SK-N-SH (cell line): Measurements from ENCODE around the gene E4F1. TPM values are rescaled to one million over a fixed set of nuclear protein-coding genes. Genes with fewer than 3 reads are reported as not detected.

Experiments
- CTCF ChIA-PET: fragments of 300-600, 350-600 bp; formaldehyde crosslinking; extraction: SDS; loops from one replicate; lab custom pipeline; 2021; lab: Yijun Ruan, JAX
- POLR2A ChIA-PET: fragments of 350-600 bp; sonication (Branson Sonifier 250); formaldehyde crosslinking; extraction: SDS; loops from one replicate; lab custom pipeline; 2020; ENCODE audit warnings: antibody characterized with exemption, inconsistent platforms; lab: Yijun Ruan, JAX
- DNase-seq: peaks from one replicate; pipeline ENCODE4 v3.0.0; 2012
- H2AFZ ChIP-seq: fragments of 200-600 bp; sonication (generic); 2 replicates; pipeline ENCODE4 v1.8.1; 2016; ENCODE audit warnings: antibody characterized with exemption, mild to moderate bottlenecking, low read depth
- H3F3A ChIP-seq: fragments of 200-600 bp; sonication (generic); replicated peaks from 2 replicates; pipeline ENCODE3; 2016; ENCODE audit warnings: antibody characterized with exemption, mild to moderate bottlenecking; ENCODE audit not compliant: insufficient read depth
- H3K27ac ChIP-seq, 2 experiments: fragments of 200-500 bp in 1 of 2; fragments of 200-600 bp in 1 of 2; sonication (Bioruptor generic) in 1 of 2; sonication (generic), shearing (Covaris generic) in 1 of 2; 2 replicates each; pipeline versions ENCODE4 v1.5.1 to v1.6.1; 2014 to 2016; ENCODE audit warnings: low read depth in 2 of 2, inconsistent platforms in 1 of 2, low read length in 1 of 2, mild to moderate bottlenecking in 1 of 2, mixed read lengths in 1 of 2
- H3K27me3 ChIP-seq: fragments of 200-600 bp; sonication (generic), shearing (Covaris generic); 2 replicates; pipeline ENCODE4 v1.6.1; 2016; ENCODE audit warnings: mixed run types; ENCODE audit not compliant: insufficient read depth
- H3K36me3 ChIP-seq, 2 experiments: fragments of 200-500 bp in 1 of 2; fragments of 200-600 bp in 1 of 2; sonication (Bioruptor generic) in 1 of 2; sonication (generic) in 1 of 2; replicated peaks in 1 of 2; 2 replicates each; pipeline versions ENCODE3 to v1.5.1; 2014 to 2016; ENCODE audit warnings: low read length in 1 of 2, mild to moderate bottlenecking in 1 of 2; ENCODE audit not compliant: insufficient read depth in 2 of 2, control insufficient read depth in 1 of 2
- H3K4me1 ChIP-seq, 2 experiments: fragments of 200-500 bp in 1 of 2; fragments of 200-600 bp in 1 of 2; sonication (Bioruptor generic) in 1 of 2; sonication (generic), shearing (Covaris generic) in 1 of 2; 2 replicates each; pipeline versions ENCODE4 v1.5.1 to v1.6.1; 2014 to 2016; ENCODE audit warnings: low read depth in 1 of 2, low read length in 1 of 2, mixed run types in 1 of 2; ENCODE audit not compliant: insufficient read depth in 2 of 2, control insufficient read depth in 1 of 2
- H3K4me2 ChIP-seq: fragments of 200-600 bp; sonication (generic), shearing (Covaris generic); 2 replicates; pipeline ENCODE4 v1.6.1; 2017; ENCODE audit warnings: mixed run types
- H3K4me3 ChIP-seq, 2 experiments: fragments of 200-500 bp in 1 of 2; fragments of 200-600 bp in 1 of 2; sonication (Bioruptor generic) in 1 of 2; sonication (generic), shearing (Covaris generic) in 1 of 2; 2 replicates each; pipeline versions ENCODE4 v1.5.1 to v1.8.1; 2014 to 2016; ENCODE audit warnings: low read depth in 2 of 2, inconsistent platforms in 1 of 2, low read length in 1 of 2, mild to moderate bottlenecking in 1 of 2, mixed read lengths in 1 of 2, moderate library complexity in 1 of 2
- H3K79me2 ChIP-seq: fragments of 200-600 bp; sonication (generic); 2 replicates; pipeline ENCODE4 v1.8.1; 2017; ENCODE audit warnings: mild to moderate bottlenecking; ENCODE audit not compliant: insufficient read depth
- H3K9ac ChIP-seq: fragments of 200-600 bp; sonication (generic); 2 replicates; pipeline ENCODE4 v1.6.1; 2017; ENCODE audit warnings: mixed run types
- H3K9me2 ChIP-seq: fragments of 200-600 bp; sonication (generic); 2 replicates; pipeline ENCODE4 v1.6.1; 2017; ENCODE audit warnings: mixed run types
- H3K9me3 ChIP-seq: fragments of 200-600 bp; sonication (generic); 2 replicates; pipeline ENCODE4 v1.6.1; 2017; ENCODE audit warnings: mixed run types, mild to moderate bottlenecking, moderate library complexity
- H4K20me1 ChIP-seq: fragments of 200-600 bp; sonication (generic); 2 replicates; pipeline ENCODE4 v1.6.1; 2017; ENCODE audit warnings: mild to moderate bottlenecking, mixed run types; ENCODE audit not compliant: insufficient read depth
- ELF1 ChIP-seq: IDR thresholded peaks from 2 replicates; pipeline ENCODE4 v1.4.0; 2012
- EZH2phosphoT487 ChIP-seq: fragments of 200-600 bp; sonication (generic); IDR thresholded peaks from 2 replicates; pipeline ENCODE4 v1.6.1; 2017; ENCODE audit warnings: low read depth, mixed run types, mild to moderate bottlenecking, antibody characterized with exemption, moderate library complexity, borderline replicate concordance
- FOXJ3 ChIP-seq: sonication (generic); formaldehyde crosslinking; IDR thresholded peaks from 2 replicates; pipeline ENCODE4 v1.5.1; 2020; ENCODE audit warnings: mild to moderate bottlenecking, missing genetic modification reagents
- JUND ChIP-seq: IDR thresholded peaks from 2 replicates; pipeline ENCODE4 v1.4.0; 2012
- MEF2A ChIP-seq: IDR thresholded peaks from 2 replicates; pipeline ENCODE4 v1.4.0; 2012; ENCODE audit warnings: low read depth, borderline replicate concordance
- NFIC ChIP-seq: IDR thresholded peaks from 2 replicates; pipeline ENCODE4 v1.4.0; 2012; ENCODE audit warnings: borderline replicate concordance
- POLR2AphosphoS5 ChIP-seq: IDR thresholded peaks from 2 replicates; pipeline ENCODE4 v1.6.1; 2012; ENCODE audit warnings: low read depth, low read length
- RAD21 ChIP-seq: IDR thresholded peaks from 2 replicates; pipeline ENCODE4 v1.6.1; 2012; ENCODE audit warnings: mild to moderate bottlenecking, low read length
- RCOR1 ChIP-seq: fragments of 150-350 bp; IDR thresholded peaks from 2 replicates; pipeline ENCODE4 v1.6.1; 2017; ENCODE audit warnings: antibody characterized with exemption, low read length
- RFX5 ChIP-seq: IDR thresholded peaks from 2 replicates; pipeline ENCODE4 v1.6.1; 2012; ENCODE audit warnings: mild to moderate bottlenecking, improper control_type of control experiment, low read length
- TAF1 ChIP-seq: IDR thresholded peaks from 2 replicates; pipeline ENCODE4 v1.6.1; 2012; ENCODE audit warnings: low read depth, mild to moderate bottlenecking, low read length, moderate library complexity, borderline replicate concordance
- TCF12 ChIP-seq: IDR thresholded peaks from 2 replicates; pipeline ENCODE4 v1.4.0; 2012
- WGBS: methylation state at CpG from one replicate; pipeline ENCODE4 v1.1.6; 2017; ENCODE audit warnings: low lambda C conversion rate; 5-methylcytosine and 5-hydroxymethylcytosine counted together
- polyA plus RNA-seq, 3 experiments: library from polyadenylated mRNA; depleted of rRNA; stranded (reverse); fragments of >200 nt; gene quantifications; 2 replicates each; pipeline ENCODE4 v1.2.3, GENCODE V29; 2012
- TF ChIP-seq, protein P1 (sequence below): IDR thresholded peaks from 2 replicates; pipeline ENCODE4 v1.6.1; 2012; ENCODE audit warnings: mild to moderate bottlenecking, low read depth, low read length, moderate library complexity
- TF ChIP-seq, protein P2 (sequence below): IDR thresholded peaks from 2 replicates; pipeline ENCODE4; 2012
- TF ChIP-seq, protein P3 (sequence below): fragments of 200-600 bp; sonication (generic); IDR thresholded peaks from 2 replicates; pipeline ENCODE4 v1.6.1; 2017; ENCODE audit warnings: antibody characterized with exemption, mild to moderate bottlenecking, moderate library complexity
- TF ChIP-seq, protein P4 (sequence below): IDR thresholded peaks from 2 replicates; pipeline ENCODE4 v1.4.0; 2012; ENCODE audit warnings: low read depth

Gene E4F1
- polyA plus RNA-seq, 1 of the 3 experiments (the other 2 are of a cell fraction) = 33.0 TPM

DNA sequence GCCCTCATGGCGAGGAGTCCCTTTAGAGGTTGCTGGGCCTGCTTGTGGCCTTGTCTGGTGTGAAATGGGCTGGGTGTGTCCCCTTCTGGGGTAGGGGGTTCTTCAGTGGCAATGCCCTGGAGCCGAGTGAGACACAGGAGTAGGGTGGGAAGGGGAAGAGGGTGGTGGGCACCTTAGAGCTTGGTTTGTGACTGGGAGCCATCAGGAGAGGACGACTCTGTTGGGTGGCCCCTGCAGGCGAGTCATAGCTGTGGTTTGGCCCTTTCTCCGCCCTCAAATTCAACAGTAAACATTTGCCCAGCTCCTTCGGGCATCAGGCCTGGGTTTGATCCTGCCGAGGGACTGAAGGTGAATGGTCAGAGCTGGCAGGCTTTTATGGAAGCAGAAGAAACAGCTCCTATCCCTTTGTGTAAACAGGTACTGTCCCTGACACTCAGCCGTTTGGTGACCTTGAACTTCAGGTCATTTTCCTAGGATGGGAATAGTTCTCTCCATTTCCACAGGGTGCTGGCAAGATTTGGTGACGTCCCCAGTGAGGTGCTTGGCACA, 2.9 kb downstream of the E4F1 start:
- Histone ChIP-seq H3K4me3 (no peak overlapping the region), H2AFZ (no peak overlapping the region), H3K36me3 (peaks cover 0 to 29% of the 10 kb centered on the region in 2 experiments), H3K27me3 (no peaks in the 10 kb centered on the region), H3K9ac (no peak overlapping the region), H3K4me1 (peaks cover 0 to 4% of the 10 kb centered on the region in 2 experiments; a peak in 1 of 4 replicates), H3K4me2 (0 out of 2 replicates have a peak overlapping the region, but pooled peaks have one; percentile 7), H3K9me2 (no peaks in the 10 kb centered on the region), H3K9me3 (no peaks in the 10 kb centered on the region), H3F3A (no peaks in the 10 kb centered on the region), H3K27ac (no peak overlapping the region), H3K79me2 (peaks cover 51% of the 10 kb centered on the region), H4K20me1 (peaks cover 30% of the 10 kb centered on the region)
- CTCF ChIA-PET = interaction anchor here (1.4 kb wide), 1 partner anchor 31 kb away, joined by 3 read pairs; no protein-coding TSS in a partner anchor
- POLR2A ChIA-PET = interaction anchor here (0.8 to 1.1 kb wide), 2 partner anchors 25 to 71 kb away, joined by 3 read pairs; partner anchors contain the start of genes ECI1 and TRAF7
- TF ChIP-seq, protein P1, sequence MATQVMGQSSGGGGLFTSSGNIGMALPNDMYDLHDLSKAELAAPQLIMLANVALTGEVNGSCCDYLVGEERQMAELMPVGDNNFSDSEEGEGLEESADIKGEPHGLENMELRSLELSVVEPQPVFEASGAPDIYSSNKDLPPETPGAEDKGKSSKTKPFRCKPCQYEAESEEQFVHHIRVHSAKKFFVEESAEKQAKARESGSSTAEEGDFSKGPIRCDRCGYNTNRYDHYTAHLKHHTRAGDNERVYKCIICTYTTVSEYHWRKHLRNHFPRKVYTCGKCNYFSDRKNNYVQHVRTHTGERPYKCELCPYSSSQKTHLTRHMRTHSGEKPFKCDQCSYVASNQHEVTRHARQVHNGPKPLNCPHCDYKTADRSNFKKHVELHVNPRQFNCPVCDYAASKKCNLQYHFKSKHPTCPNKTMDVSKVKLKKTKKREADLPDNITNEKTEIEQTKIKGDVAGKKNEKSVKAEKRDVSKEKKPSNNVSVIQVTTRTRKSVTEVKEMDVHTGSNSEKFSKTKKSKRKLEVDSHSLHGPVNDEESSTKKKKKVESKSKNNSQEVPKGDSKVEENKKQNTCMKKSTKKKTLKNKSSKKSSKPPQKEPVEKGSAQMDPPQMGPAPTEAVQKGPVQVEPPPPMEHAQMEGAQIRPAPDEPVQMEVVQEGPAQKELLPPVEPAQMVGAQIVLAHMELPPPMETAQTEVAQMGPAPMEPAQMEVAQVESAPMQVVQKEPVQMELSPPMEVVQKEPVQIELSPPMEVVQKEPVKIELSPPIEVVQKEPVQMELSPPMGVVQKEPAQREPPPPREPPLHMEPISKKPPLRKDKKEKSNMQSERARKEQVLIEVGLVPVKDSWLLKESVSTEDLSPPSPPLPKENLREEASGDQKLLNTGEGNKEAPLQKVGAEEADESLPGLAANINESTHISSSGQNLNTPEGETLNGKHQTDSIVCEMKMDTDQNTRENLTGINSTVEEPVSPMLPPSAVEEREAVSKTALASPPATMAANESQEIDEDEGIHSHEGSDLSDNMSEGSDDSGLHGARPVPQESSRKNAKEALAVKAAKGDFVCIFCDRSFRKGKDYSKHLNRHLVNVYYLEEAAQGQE = no peak
- TF ChIP-seq TCF12 (no peak), POLR2AphosphoS5 (no peak)
- no peak for DNase-seq
- 74% methylated on average over 5 of the region's 9 CpGs for WGBS

DNA sequence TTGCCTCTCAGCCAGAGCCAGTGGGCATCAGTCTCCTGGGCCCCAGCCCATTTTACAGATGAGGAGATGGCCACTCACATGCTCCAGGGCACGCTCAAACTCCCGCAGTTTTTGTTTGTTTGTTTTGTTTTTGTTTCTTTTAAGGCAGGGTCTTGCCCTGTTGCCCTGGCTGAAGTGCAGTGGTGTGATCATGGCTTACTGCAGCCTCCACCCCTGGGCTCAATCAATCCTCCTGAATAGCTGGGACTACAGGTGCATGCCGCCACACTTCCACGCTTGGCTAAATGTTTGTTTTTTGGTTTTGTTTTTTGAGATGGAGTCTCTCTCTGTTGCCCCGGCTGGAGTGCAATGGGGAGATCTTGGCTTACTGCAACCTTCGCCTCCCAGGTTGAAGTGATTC, 3.5 kb downstream of the E4F1 start:
- peaks cover 51% of the 10 kb centered on the region for H3K79me2 ChIP-seq
- 94% methylated on average over 6 of the region's 6 CpGs for WGBS
- H3K4me2 ChIP-seq = no peak overlapping the region
- TF ChIP-seq, protein P2, sequence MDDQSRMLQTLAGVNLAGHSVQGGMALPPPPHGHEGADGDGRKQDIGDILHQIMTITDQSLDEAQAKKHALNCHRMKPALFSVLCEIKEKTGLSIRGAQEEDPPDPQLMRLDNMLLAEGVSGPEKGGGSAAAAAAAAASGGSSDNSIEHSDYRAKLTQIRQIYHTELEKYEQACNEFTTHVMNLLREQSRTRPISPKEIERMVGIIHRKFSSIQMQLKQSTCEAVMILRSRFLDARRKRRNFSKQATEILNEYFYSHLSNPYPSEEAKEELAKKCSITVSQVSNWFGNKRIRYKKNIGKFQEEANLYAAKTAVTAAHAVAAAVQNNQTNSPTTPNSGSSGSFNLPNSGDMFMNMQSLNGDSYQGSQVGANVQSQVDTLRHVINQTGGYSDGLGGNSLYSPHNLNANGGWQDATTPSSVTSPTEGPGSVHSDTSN = no peak
- TF ChIP-seq FOXJ3 (CRISPR knock-in tag) (no peak), TAF1 (no peak), EZH2phosphoT487 (no peak), NFIC (no peak), POLR2AphosphoS5 (no peak), JUND (no peak), TCF12 (no peak), RCOR1 (no peak), MEF2A (no peak), ELF1 (no peak), RFX5 (no peak), RAD21 (no peak)
- TF ChIP-seq, protein P3, sequence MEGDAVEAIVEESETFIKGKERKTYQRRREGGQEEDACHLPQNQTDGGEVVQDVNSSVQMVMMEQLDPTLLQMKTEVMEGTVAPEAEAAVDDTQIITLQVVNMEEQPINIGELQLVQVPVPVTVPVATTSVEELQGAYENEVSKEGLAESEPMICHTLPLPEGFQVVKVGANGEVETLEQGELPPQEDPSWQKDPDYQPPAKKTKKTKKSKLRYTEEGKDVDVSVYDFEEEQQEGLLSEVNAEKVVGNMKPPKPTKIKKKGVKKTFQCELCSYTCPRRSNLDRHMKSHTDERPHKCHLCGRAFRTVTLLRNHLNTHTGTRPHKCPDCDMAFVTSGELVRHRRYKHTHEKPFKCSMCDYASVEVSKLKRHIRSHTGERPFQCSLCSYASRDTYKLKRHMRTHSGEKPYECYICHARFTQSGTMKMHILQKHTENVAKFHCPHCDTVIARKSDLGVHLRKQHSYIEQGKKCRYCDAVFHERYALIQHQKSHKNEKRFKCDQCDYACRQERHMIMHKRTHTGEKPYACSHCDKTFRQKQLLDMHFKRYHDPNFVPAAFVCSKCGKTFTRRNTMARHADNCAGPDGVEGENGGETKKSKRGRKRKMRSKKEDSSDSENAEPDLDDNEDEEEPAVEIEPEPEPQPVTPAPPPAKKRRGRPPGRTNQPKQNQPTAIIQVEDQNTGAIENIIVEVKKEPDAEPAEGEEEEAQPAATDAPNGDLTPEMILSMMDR = no peak
- TF ChIP-seq, protein P4, sequence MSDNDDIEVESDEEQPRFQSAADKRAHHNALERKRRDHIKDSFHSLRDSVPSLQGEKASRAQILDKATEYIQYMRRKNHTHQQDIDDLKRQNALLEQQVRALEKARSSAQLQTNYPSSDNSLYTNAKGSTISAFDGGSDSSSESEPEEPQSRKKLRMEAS = no peak
- no peak overlapping the region for H3K4me3 ChIP-seq
- POLR2A ChIA-PET = interaction anchor here (0.6 to 1.1 kb wide), 2 partner anchors 44 to 72 kb away, joined by 3 read pairs; partner anchors contain the start of gene TRAF7
- H3K27me3 ChIP-seq = no peaks in the 10 kb centered on the region
- CTCF ChIA-PET = interaction anchor here (1.4 kb wide), 1 partner anchor 32 kb away, joined by 3 read pairs; no protein-coding TSS in a partner anchor
- H3K9me2 ChIP-seq = no peaks in the 10 kb centered on the region
- H3K36me3 ChIP-seq = peaks cover 0 to 35% of the 10 kb centered on the region in 2 experiments
- no peak overlapping the region for H2AFZ ChIP-seq
- H4K20me1 ChIP-seq = peaks cover 30% of the 10 kb centered on the region
- no peak for DNase-seq
- H3K9me3 ChIP-seq = no peaks in the 10 kb centered on the region
- no peaks in the 10 kb centered on the region for H3F3A ChIP-seq
- no peak overlapping the region for H3K9ac ChIP-seq
- no peak overlapping the region for H3K27ac ChIP-seq
- peaks cover 0 to 4% of the 10 kb centered on the region in 2 experiments; a peak in 1 of 4 replicates for H3K4me1 ChIP-seq
